HG03095 (cell line): ENCODE data around the gene SCAI.
"Not testable (repeated sequence)": the region's sequence is repeated elsewhere in the genome, so short reads cannot be mapped to it uniquely, and the experiment has no call there.

Source experiments
- ATAC-seq: cut with Tn5 transposase; IDR thresholded peaks from one replicate; pipeline ENCODE4 v1.9.1; 2021; ENCODE audit warnings: moderate library complexity; ENCODE audit not compliant: unreplicated experiment

Gene SCAI

DNA sequence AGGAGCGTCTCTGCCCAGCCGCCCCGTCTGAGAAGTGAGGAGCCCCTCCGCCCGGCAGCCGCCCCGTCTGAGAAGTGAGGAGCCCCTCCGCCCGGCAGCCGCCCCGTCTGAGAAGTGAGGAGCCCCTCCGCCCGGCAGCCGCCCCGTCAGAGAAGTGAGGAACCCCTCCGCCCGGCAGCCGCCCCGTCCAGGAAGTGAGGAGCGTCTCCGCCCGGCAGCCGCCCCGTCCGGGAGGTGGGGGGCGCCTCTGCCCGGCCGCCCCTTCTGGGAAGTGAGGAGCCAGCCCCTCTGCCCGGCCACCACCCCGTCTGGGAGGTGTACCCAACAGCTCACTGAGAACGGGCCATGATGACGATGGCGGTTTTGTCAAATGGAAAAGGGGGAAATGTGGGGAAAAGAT is 34.8 kb downstream of the SCAI start:
- not testable (repeated sequence) for ATAC-seq

- ATAC-seq = no peak
Observed at GRCh38 chr9:125106285-125106893, 36.9 kb downstream of the SCAI start.

GRCh38 chr9:125103770-125104460 is 39.4 kb downstream of the SCAI start:
- ATAC-seq = no peak

DNA sequence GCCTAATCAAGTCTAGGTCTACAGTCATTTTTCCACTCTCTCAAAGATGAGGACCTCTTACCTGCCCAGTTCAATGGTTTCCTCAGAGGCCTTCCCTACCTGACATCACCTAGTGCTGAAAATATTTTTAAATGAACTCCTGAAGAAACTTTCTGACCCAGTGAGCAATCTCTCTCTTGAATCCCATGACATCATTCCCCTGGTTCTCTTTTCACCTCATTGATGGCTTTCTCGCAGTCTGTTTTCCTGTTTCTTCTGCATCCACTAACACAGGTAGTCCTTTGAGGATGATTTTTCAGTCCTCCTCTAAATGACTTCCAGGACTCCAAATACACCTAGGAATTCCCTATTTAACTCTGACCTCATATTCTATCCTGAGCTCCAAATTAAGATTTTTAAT is 40.3 kb downstream of the SCAI start:
- no peak for ATAC-seq

- ATAC-seq = no peak
Observed at GRCh38 chr9:125100822-125101221, 42.5 kb downstream of the SCAI start.

DNA sequence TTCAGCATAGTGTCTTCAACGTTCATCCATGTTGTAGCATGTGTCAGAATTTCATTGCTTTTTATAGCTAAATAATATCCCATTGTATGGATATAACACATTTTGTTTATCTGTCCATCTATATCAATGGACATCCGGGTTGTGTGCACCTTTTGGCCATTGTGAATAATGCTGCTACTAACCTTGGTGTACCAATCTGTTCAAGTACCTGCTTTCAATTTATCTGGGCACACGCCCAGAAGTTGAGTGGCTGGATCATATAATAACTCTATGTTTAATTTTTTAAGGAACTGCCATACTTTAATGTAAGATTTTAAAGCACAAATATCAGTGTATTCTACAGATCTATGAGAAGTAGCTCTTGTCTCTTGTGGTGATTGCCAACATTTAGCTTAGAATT is 43.5 kb downstream of the SCAI start:
- no peak for ATAC-seq

GRCh38 chr9:125095821-125096443 is 47.4 kb downstream of the SCAI start:
- no peak for ATAC-seq

DNA sequence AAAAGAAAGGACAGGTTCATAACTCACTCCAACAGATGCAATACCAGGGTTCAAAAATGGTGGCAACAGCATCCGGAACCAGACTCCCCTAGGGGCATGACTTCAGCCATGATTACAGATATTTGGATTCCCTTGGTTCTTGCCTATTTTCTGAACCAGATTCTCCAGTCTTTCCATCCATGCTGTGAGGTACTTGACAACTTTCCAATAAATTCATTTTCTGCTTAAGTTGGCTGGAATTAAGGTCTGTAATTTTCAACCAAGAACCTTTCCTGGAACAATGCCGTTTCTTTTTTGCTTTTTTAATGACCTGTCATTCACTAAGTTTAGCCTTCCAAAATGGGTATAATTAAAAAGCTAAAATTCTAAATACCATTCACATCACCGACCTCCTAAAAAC is 52.2 kb downstream of the SCAI start:
- no peak for ATAC-seq

GRCh38 chr9:125089331-125089730 is 54.0 kb downstream of the SCAI start:
- ATAC-seq = no peak

DNA sequence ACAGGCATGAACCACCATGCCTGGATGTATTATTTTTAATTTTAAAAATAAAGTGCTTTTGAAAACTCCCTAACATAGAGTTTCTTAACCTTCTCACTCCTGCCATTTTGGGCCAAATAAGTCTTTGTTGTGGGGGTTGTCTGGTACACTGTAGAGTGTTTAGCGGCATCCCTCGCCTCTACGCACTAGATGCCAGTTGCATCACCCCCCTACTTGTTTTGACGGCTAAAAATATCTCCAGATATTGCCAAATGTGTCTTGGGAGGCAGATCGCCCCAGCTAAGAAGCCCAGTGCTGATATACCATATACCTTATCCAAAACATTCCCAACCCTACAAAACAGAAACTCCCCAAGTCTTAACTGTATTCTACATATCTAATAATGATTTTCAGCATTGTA is 54.6 kb downstream of the SCAI start:
- ATAC-seq = no peak

- no peak for ATAC-seq
Observed at GRCh38 chr9:125085703-125086477, 57.4 kb downstream of the SCAI start.

DNA sequence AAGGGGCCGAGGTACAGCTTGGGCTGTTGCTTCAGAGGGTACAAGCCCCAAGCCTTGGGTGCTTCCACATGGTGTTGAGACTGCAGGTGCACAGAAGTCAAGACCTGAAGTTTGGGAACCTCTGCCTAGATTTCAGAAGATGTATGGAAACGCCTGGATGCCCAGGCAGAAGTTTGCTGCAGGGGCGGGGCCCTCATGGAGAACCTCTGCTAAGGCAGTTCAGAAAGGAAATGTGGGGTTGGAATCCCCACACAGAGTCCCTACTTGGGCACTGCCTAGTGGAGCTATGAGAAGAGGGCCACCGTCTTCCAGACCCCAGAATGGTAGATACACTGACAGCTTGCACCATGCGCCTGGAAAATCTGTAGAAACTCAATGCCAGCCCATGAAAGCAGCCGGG is 61.1 kb downstream of the SCAI start:
- ATAC-seq = not testable (repeated sequence)

- not testable (repeated sequence) for ATAC-seq
Observed at GRCh38 chr9:125080797-125081196, 62.5 kb downstream of the SCAI start.

DNA sequence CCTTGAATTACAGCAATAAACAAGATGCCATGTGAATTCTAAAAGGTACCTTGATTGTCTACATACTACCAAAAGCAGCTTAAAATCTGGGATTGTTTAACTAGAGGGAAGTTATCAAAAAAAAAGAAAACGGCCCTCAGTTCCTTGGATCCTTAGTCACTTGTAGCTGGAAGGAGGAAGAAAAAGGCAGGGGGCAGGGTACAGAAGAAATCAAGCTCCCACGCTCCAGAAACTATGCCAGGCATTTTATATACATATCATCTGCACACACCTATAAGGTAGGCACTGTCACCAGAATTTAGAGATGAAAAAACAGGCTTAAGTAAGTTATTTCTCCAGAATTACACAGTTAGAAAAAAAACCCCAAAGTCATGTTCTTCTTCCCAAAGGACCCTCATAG is 63.4 kb downstream of the SCAI start:
- ATAC-seq = no peak

GRCh38 chr9:125075997-125076396 is 67.3 kb downstream of the SCAI start:
- no peak for ATAC-seq

DNA sequence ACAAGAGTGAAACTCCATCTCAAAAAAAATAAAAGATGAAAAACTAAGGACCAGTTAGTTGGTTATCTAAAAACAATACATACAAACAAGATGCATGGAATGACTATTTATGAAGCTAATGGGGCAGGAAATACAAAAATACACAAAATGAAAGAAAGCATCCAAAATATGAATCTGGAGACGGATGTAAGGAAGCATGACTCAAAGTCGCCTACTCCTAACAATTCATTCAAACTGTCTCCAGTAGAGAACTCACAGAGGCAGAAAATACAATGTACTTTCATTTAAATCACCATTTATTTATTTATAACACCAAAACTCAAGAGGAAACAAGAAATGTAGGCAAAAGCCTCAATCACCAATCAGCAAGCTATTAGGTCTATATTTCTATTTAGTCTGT is 68.4 kb downstream of the SCAI start:
- no peak for ATAC-seq

DNA sequence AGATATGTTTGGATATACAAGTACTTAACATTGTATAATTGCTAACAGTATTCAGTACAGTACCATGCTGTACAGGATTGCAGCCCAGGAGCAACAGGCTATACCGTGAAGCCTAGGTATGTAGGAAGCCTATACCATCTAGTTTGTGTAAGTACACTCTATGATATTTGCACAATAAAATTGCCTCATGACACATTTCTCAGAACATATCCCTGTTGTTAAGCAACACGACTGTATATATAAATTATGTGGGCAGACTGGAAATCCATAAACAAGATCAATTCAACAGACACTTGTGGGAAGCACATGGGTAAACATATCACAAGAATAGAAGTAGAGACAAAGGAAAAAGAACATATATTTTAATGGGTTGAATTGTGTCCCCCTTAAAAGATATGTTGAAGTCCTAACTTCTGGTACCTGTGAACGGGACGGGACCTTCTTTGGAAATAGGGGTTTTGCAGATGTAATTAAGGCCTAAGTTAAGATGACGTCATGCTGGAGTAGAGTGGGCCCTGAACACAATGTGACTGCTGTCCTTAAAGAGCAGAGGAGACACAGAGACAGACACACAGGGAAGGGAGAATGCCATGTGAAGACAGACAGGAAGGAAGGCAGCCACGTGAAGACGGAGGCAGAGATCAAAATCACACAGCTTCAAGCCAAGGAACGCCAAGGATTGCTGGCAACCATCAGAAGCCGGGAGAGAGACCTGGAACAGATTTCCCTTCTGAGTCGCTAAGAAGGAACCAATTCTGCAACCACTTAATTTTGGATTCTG is 76.3 kb downstream of the SCAI start:
- no peak for ATAC-seq

- ATAC-seq = no peak
Observed at GRCh38 chr9:125061391-125061790, 81.9 kb downstream of the SCAI start.

- no peak for ATAC-seq
Observed at GRCh38 chr9:125049212-125050049, 93.9 kb downstream of the SCAI start.

DNA sequence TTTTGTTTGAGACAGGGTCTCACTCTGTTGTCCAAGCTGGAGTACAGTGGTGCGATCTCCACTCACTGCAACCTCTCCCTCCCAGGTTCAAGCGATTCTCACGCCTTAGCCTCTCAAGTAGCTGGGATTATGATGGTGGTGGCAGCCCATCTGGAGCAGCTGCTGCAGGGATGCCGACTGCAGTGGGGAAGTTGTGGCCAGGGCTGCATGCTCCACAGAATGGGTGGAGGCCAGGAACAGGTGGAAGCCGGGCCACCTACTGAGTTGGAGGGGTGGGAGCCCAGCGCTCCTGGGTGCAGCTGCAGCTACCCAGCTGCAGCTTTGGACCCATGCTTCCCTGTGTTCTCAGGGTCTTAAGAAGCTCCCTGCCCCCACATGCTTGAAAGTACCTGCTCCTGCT is 99.7 kb downstream of the SCAI start:
- no peak for ATAC-seq
